Skeletal muscle cell (primary cell): ENCODE measurements around the gene AHRR.

Experiments used
- DNase-seq: peaks from one replicate; pipeline ENCODE4 v3.0.0-alpha.2; 2010; ENCODE audit warnings: low read depth
- H3K4me3 ChIP-seq: 2 replicates; pipeline ENCODE4 v1.5.1; 2011; ENCODE audit warnings: low read depth, mild to moderate bottlenecking, control low read depth, low read length, moderate library complexity

The AHRR gene

DNA sequence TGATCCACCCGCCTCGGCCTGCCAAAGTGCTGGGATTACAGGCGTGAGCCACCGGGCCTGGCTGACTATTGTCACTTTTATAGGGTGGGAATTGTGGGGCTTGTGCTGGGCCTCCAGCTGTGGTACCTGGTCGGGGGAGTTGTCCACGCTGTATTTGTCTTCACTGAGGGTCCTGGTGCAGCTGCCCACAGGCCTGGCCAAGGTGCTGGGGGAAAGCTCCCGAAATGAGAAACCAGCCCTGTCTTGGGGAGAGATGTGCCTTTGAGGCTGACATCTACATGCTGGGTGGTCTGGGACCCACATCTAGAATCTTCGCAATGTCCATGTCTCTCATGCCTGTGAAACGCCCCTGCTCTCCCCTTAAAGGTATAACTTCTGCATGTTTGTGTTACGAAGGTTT is 124.1 kb downstream of the AHRR start:
- no peak overlapping the region for H3K4me3 ChIP-seq
- no peak for DNase-seq

DNA sequence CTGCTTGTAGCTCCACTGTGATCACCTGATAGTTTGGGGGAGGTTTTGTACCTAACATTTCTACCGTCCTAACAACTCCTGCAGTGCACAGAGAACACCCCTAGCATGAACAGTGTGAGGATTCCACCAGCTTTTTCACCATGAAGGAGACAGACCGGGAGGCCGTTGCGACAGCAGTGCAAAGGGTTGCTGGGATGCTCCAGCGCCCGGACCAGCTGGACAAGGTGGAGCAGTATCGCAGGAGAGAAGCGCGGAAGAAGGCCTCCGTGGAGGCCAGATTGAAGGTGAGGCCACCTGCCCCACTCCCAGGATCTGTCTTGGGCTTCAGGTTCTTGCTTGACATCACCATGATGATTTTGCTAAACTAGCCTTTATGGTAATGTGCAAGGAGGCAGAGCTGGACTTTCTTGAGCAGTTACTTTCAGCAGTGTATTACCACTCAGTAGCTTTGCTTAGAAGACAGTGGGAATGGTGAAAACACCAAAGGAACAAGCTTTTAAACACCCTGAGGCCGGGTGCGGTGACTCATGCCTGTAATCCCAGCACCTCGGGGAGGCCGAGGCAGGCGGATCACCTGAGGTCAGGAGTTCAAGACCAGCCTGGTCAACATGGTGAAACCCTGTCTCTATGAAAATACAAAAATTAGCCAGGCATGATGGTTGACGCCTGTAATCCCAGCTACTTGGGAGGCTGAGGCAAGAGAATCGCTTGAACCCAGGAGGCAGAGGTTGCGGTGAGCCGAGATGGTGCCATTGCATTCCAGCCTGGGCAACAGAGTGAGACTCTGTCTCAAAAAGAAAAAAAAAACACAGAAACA is 124.8 kb downstream of the AHRR start:
- no peak for DNase-seq
- H3K4me3 ChIP-seq, result no peak overlapping the region

DNA sequence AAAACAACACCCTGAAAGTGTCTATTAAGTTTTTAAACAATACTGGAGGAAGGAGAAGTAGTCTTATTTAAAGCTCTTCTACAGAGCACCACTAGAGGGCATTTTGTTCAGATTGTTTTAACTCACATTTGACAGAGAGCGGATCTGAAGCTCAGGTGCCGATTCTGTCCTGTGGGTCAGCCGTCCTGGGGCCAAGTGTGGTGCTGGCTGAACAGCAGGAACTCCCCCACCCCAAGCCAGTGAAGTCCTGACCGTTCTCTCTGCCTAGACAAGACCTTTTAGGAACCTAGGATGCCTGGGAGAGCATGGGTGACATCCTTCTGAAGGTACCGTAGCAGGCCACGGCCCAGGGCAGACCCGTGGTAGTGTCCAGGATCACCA is 125.4 kb downstream of the AHRR start:
- no peak for DNase-seq
- H3K4me3 ChIP-seq, result no peak overlapping the region

DNA sequence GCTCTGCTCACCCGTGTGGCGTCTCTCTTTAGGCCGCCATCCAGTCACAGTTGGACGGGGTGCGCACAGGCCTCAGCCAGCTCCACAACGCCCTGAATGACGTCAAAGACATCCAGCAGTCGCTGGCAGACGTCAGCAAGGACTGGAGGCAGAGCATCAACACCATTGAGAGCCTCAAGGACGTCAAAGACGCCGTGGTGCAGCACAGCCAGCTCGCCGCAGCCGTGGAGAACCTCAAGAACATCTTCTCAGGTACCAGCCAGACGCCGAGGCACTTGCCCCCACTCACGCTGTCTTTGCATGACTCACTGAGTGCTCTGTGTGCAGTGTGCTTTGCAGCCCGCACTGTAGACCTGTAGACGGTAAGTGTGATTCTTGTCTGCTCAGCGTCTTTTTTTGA is 126.0 kb downstream of the AHRR start:
- H3K4me3 ChIP-seq, result no peak overlapping the region
- DNase-seq, result no peak

DNA sequence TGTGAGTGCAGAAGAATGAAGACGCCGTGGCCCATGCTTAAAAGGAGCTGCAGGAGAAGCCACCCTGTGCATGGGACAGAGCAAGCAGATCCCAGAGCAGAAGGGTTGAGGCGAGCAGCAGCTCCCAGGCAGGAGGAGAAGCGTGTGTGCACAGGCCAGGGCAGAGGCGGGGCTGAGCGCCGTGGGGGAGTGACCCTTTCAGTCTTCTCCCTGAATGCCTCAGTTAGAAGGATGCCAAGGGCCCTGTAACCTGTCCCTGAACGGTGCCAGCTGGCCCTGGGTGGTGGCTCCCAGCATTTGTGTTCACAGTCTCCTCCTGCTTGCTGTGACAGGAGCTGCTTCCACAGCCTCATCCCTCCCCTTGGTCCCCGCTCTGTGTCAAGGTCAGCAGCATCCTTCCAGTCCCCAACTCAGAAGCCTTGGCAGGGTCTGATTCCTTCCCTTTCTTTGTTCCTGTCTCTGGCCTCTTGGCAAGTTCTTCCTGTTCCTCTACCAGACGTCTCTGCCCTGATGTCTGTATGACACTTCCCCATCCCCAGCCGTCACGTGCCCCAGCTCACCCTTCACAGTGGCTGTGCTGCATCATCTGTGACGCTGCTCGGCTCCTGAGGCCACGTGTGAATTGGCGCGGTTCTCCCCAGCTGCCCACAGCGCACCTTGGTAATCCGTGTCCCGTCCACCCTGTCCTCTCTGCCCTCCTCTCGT is 126.7 kb downstream of the AHRR start:
- H3K4me3 ChIP-seq, result no peak overlapping the region
- no peak for DNase-seq

DNA sequence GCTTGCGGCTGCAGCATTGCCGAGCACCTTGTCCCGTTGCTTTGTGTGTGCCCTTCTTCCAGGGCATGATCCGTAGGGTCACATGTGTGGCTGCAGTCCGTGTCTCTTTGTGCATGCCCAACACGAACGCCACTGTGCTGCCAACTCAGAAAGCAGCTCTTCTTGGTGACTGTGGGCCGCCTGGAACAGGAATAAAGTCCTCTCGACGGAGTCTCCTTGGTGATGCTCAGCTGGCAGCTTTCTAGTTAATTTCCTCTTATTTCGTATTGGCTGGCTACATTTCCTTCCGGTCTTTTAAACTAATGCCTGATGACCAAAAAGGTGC is 127.2 kb downstream of the AHRR start:
- no peak overlapping the region for H3K4me3 ChIP-seq
- DNase-seq, result no peak

DNA sequence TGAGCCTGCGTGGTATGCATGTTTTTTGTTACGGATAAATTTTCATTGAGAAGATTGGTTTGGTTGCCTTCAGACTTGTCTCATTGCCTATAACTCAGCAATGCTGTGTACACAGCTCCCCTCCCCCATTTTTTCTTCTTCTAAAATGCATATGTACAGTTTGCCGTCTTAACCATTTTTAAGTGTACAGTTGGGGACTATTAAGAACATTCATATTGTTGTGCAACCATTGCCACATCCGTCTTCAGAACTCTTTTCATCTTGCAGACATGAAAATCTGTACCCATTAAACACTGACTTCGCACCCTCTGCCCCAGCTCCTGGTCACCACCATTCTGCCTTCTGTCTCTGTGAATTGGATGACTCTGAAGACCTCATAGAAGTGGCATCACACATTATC is 127.6 kb downstream of the AHRR start:
- H3K4me3 ChIP-seq, result no peak overlapping the region
- DNase-seq, result no peak

DNA sequence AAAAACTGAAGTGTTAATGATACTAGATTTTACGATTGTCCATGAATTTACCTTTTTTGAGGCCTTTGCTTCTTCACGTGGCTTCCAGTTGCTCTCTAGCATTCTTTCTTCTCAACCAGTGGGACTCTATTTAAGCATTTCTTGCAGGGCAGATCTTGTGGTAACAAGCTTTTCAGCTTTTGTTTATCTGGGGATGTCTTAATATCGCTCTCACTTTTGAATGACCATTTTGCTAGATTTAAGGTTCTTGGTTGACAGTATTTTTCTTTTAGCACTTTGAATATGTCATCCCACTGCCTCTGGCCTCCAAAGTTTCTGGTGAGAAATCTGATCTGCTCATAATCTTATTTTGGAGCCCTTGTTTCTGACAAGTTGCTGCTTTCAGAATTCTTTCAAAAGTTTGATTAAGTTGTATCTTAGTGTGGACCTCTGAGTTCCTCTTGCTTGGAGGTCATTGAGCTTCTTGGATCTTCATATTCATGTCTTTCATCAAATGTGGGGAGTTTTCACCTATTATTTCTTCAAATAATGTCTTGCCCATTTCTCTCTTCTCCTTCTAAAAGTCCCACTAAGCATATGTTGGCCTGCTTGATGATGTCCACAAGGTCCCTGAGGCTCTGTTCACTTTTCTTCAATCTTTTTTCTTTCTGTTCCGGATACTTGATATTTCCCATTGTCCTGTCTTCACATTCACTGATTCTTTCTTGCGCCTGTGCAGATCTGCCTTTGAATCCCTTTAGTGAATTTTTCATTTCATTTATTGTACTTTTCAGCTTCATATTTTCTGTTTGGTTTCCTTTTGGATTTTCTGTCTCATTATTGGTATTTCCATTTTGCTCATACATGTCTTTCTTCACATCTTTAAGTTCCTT is 130.3 kb downstream of the AHRR start:
- DNase-seq, result no peak
- H3K4me3 ChIP-seq, result no peak overlapping the region

DNA sequence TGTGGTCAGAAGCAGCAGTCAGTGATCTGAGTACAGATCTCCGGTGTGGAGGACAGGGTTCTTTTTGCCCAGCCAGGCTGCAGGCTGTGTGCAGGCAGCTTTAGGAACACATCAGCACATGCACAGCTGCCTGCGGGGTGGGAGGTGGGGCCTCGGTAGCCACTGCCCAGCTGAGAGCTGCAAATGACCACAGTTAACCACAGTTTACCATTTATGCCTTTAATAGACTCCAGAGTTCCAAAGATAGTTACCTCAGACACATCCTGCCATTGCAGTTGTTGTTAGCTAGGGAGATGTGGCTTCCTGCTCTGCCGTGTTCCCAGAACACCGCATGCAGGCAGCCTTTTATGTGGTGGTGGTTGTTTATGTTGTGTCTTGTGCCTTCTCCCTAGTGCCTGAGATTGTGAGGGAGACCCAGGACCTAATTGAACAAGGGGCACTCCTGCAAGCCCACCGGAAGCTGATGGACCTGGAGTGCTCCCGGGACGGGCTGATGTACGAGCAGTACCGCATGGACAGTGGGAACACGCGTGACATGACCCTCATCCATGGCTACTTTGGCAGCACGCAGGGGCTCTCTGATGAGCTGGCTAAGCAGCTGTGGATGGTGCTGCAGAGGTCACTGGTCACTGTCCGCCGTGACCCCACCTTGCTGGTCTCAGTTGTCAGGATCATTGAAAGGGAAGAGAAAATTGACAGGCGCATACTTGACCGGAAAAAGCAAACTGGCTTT is 131.6 kb downstream of the AHRR start:
- DNase-seq, result no peak
- no peak overlapping the region for H3K4me3 ChIP-seq

DNA sequence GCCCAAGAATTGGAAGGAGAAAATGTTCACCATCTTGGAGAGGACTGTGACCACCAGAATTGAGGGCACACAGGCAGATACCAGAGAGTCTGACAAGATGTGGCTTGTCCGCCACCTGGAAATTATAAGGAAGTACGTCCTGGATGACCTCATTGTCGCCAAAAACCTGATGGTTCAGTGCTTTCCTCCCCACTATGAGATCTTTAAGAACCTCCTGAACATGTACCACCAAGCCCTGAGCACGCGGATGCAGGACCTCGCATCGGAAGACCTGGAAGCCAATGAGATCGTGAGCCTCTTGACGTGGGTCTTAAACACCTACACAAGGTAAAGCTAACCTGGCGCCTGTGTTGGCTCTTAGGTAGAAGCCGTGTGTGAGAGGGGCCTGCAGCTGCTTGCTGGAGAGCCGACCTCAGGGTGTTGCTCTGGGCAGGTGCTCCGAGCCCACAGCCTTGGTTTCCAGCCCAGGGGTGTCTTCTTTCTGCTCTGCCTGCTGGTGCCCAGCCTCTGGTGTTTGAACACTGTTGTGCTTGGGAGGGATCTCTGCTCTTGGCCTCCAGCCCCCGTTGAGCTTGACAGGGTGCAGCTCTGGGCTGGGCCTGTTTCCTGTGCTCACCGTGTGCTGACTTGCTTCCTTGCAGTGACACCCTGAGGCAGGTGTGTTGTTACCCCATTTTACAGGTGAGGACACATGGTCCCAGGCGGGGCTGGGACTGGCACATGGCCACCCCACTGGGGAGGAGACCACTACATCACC is 132.4 kb downstream of the AHRR start:
- no peak for DNase-seq
- no peak overlapping the region for H3K4me3 ChIP-seq

DNA sequence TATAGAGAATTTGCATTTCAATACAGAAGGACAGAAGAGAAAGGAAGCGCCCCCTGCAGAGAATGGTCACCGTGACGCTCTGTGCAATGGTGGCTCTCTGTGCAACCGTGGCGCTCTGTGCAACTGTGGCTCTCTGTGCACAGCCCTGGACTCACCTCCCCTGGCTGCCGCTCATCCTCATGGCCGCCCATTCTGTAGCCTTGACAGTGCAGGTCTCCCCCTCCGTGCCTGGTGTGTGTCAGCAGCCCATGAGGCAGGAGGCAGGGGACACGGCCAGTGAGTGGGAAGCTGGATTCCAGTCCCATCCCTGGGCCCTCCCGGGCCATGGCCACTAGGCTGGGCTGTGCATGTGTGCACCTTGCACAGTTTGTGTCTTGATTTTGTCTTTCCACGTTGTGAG is 133.4 kb downstream of the AHRR start:
- DNase-seq, result no peak
- no peak overlapping the region for H3K4me3 ChIP-seq

DNA sequence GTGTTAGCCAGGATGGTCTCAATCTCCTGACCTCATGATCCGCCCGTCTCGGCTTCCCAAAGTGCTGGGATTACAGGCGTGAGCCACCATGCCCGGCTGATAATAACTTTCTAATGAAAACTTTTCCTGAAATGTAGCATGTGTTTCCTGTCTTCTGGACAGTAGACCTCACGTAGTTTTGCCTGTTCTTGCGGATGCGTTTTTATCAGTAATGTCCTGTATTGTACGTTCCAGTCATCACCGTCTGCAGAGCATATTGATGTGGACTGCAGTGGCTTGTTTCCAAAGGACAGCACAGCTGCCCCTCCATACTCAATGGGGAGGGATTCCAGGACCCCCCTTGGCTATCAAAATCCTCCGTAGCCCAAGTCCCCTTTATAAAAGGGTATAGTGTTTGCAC is 134.3 kb downstream of the AHRR start:
- H3K4me3 ChIP-seq, result no peak overlapping the region
- no peak for DNase-seq

DNA sequence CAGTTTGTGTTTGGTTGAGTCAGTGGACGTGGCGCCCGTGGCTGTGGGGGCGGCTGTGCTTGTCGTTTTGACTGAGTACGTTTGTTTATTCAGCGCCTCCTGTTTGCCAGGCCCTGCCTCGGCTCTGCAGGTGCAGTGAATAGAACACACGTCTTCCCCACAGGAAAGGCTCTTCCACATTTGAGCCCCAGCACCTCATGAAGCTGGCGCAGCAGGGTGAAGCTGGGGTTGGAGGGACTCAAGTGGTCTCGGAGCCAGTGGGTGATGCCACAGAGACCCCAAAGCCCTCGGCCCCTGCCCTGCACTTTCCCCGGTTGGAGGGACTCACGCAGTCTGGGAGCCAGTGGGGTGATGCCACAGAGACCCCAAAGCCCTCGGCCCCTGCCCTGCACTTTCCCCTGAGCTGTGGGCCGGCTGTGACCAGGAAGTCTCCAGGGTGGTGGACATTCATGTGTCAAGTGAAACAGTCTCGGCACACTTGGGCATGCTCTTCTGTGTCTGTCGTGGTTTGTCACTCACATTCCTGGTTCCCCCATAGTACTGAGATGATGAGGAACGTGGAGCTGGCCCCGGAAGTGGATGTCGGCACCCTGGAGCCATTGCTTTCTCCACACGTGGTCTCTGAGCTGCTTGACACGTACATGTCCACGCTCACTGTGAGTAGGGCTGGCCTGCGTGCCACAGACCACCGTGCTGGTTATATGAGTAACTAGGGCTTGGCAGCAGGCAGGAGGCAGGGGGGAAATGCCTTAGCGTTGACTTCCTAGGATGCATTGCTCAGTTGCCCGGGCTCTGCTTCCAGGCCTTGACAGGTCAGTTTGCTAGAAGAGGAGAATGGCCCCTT is 135.1 kb downstream of the AHRR start:
- no peak for DNase-seq
- no peak overlapping the region for H3K4me3 ChIP-seq

DNA sequence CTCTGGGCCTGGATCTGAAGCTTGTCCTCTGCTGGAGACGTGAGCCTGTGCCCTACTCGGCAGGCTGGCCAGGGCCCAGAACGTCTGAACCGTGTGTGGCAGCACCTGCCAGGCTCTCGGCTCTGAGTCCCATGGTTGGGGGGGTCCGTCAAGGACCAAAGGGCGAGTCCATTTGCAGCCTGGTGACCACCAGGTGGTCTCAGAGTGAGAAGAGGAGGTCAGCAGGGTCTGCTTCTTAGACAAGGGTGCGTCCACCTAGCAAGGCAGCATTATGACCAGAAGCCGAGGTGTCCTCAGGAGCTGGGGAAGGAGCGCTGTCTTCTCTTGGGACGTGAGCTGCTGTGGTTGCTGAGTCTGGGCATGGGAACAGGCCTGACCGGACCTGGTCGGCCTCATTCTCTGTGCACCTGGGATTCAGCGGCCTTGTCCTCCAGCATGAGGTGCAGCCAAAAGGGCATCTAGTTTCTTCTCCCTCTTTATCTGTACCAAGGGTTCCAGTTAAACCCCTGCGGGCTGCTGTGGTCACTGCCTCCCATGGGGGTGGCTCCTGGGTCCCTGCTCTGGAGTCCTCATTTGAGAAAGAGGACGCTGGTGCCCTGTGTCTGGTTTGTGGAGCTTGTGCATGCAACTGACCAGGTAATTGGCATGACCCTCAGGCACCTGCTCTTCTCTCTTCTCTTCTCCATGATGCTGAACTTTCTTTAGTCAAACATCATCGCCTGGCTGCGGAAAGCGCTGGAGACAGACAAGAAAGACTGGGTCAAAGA is 135.9 kb downstream of the AHRR start:
- no peak overlapping the region for H3K4me3 ChIP-seq
- no peak for DNase-seq

DNA sequence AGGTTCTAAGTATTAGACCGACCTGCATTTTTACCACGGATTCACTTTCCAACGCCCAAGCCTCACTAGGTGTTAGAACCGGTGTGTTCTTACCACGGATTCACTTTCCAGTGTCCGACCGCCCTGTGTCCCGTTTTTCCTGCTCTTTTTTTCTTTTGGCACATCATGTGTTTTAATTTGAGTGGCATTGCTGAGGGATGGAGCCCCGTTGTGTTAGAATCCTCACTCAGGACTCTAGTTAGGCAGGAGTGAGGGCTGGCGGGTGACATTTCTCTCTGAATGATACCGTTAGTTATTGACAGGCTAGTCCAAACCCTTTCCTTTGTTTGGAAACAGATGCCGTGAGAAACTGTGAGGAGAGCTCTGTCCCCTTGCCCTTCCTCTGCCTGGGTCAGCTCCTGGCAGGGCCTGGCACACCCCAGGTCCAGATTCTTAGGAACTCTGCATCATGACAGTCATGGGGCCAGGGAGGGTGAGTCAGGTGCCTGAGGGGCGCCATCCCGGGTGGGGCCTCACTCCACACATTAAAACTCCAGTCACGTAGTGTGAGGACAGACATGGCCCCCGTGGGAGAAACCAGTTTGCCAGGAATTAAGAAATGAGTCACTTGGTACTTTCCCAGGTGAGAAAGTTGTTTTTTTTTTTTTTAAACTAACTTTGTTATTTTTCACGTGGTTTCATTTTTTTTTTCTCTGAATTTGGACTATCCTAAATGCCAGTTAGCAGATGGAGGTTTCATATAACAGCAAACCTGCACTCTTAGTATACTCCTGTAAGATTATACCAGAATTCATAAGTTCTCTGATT is 137.2 kb downstream of the AHRR start:
- no peak for DNase-seq
- no peak overlapping the region for H3K4me3 ChIP-seq

DNA sequence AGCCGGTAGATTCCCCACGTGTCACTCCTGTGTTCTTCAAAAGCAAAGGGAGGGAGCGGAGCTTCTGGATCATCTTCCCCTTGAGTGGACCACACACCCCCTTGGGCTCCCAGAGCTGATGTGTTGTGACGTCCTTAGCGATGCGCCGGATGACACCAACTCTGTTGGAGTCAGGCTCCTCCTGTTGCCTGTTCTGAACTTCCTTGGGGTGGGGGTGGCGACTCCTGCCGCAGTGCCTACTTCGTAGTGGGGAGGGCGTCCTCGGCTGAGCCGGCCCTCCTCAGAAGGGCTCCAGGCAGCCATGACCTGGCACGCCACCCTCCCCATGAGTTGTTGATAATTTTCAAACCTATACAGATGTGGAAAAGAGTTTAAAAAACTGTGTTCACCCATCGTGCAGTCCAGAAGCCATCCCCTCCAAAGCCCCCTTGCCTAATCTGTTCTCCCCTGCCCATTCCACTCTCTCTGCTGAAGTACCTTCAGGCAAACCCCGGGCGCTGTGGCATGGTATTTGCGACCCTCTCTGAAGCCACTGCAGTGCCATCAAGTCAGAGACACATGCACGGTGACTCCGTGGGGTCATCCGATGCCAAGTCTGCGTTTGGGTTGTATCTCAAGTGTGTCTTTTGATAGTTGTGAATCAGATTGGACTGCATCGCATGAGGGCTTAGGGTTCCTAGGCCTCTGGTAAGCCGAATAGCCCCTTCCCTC is 138.2 kb downstream of the AHRR start:
- DNase-seq, result no peak
- H3K4me3 ChIP-seq, result no peak overlapping the region
